Stimulated activated CD8-positive, alpha-beta memory T cell treated with anti-CD3 and anti-CD28 coated beads, Interleukin-7, amount 100 ng/mL, for 24 hours (primary cell): Measurements from ENCODE around the gene IFNLR1.

Source experiments
- DNase-seq: peaks from one replicate; pipeline ENCODE4 v3.0.0-alpha.2; 2020; ENCODE audit warnings: low read depth

IFNLR1 gene

DNA sequence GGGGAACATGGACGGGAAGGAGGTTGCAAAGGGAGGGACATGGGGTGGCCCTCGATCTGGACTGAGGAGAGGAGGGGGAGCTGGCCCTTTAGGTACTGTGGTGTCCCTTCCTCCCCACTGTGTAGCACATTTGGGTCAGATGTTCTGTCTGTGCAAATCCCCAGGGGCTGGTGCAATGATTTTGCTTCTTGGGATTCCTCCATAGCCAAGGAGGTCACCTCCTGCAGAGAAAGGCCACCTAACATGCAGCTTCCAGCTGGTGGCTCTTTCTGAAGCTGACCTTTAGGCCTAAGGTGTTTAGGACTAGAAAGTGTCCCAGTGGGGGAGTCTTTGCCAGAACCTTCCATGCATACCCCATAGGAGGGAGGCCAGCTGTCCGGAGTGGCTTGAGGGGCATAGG lies 66.1 kb downstream of the IFNLR1 start:
- DNase-seq: no peak

GRCh38 chr1:24119859-24120756 lies 67.0 kb downstream of the IFNLR1 start:
- no peak for DNase-seq

DNA sequence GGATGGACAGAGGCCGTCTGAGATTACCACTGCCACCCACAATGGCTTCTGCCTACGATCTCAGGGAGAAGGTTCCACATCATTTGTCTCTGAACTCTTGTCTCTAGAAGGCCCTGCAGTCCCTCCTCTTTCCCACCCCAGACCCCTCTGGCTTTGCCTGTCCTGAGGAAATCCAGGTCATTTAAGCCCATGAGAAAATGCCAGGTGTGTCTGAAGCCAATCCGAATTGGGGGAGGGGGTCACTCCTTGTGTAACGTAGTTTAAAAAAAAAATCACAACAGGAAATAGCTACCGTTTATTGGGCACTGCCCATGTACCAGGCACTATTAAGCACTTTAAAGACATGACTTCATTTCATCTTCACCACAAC lies 67.6 kb downstream of the IFNLR1 start:
- no peak for DNase-seq

DNA sequence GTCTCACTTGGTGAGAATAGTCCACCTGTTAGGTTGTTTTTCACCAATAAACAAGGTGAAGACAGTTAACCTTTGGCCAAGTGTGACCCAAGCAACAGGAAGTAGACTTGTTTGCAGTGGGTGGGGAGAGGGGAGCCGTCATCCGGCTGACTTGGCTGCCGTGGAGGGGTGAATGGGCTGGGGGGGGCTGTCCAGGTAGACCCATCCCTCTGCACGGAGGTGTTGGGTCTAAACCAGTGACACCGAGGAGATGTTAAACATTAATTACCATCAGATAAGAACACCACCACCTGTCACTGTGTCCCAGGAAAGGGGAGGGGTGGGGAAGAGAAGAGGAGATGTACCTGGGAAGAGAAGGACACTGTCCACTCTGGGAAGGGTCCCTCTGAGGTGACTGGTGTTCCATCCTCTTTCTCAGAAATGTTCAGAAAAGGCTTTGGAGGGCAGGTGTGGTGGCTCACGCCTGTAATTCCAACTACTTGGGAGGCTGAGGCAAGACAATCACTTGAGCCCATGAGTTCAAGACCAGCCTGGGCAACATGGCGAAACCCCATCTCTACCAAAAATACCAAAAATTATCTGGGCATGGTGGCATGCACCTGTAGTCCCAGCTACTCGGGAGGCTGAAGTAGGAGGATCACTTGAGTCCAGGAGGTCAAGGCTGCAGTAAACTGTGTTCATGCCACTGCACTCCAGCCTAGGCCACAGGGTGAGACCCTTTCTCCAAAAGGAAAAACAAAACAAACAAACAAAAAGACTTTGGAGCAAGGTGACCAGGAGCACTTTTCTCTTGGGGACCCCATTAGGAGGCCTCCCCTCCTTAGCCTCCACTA lies 68.5 kb downstream of the IFNLR1 start:
- DNase-seq: no peak

DNA sequence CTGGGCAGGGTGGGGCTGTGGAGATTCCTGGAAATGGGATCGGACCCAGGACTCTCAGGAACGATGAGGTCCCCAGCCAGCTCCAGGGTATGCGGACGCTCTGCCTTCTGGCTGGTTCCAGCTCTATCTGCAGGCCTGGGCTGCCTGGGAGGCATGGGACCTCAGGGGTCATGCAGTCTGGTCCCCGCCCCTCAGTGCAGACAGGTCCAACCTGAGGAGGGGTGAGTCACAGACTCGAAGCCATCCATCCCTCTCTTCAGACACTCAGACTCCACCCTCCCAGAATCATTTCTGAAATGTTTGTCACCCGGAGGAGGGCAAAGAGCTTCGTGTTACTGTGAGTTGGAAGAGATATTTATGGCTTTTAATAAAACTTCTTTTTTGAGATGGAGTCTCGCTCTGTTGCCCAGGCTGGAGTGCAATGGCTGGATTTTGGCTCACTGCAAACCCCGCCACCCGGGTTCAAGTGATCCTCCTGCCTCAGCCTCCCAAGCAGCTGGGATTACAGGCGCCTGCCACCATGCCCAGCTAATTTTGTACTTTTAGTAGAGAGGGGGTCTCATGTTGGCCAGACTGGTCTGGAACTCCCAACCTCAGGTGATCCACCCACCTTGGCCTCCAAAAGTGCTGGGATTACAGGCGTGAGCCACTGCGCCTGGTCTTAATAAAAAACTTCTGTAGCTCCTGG lies 69.2 kb downstream of the IFNLR1 start:
- DNase-seq: no peak

DNA sequence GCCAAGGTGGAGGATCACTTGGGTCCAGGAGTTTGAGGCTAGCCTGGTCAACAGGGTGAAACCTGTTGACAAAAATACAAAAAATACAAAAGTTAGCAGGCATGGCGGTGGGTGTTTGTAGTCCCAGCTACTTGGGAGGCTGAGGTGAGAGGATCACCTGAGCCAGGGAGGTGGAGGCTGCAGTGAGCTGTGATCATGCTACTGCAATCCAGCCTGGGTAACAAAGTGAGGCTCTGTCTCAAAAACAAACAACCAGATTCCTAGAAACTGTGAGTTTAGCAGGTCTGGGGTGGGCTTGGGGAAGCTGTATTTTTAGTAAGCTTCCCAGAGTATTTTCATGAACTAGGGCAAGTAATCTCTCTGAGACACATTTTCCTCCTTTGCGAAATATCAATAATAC lies 70.0 kb downstream of the IFNLR1 start:
- DNase-seq: no peak

DNA sequence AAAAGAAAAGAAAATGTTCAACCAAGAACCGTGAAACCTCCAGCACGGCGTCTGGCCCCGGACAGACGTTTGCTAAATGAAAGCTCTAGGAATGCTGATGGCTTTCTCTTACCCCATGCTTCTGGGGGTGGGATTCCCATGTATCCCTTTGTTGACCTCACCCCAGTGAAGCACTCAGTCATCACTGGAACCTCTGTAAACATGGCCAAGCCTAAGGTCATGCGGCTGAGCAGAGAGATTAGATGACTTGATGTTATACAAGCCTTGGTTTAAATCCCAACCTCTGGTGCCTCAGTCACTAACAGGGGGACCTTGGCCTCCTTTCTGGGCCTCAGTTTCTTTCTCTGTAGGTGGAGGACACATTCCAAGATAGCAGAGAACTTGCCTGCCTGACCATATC lies 72.3 kb downstream of the IFNLR1 start:
- no peak for DNase-seq

DNA sequence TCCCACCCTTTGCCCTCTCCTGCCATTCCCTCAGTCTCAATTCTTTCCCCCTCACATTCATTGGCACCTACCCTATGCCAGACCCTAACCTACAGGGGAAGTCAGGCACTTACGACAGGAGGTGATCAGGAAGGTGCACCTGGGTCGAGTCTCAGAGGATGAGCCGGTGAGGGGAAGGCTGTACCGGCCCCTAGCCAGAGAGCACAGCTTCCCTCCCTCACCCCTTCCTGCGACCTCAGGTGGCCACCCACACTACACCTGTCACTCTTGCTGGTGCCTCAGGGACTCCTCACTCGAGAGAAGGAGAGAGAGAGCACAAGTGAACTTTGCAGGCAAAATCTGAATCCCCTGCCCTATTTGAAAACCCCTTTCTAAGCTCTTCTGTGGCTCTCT lies 73.5 kb downstream of the IFNLR1 start:
- DNase-seq: no peak

DNA sequence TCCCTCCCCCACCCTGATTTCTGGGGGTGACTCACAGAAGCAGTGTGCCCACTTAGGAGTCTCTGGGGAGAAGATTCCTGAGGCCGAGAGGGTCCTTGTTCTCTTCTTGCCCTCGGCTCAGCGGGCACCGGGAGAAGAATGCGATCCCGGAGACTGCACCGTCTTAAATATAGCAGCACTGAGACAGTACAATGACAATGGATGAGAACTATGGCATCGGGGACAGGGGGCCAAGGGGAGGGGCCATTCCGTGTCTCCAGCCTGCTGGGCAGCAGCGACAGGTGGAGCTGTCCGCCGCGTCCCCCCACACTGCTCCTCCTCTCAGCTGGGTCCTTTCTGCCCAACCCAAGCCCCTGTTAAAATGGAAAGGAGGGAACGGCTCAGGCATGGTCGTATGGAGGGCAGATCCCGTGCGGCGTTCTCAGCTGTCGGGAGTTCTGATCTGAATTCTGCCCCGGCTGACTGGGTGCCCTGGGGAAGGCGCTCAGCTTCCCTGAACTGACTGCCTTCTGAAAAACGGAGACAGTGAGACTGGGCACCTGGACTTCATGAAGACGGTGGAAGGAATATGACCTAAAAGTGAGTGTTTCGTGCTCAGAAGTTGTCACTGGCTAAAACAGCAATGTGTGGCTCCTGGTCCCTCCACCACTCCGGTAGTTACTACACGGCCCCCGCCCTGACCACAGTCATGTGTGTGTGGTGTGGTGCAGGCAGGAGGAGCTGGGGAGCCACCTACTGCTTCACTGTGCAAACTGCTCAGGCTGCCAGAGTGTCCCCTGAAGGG lies 74.9 kb downstream of the IFNLR1 start, which contains the start of gene MYOM3:
MYOM3 (minus strand) TSS at position 140 of the 784 bp plus-strand sequence. CDS start 3,499 bp downstream, outside the sequence.
- DNase-seq: peak; percentile 23

- DNase-seq: no peak
Measured at GRCh38 chr1:24111262-24111995, 75.7 kb downstream of the IFNLR1 start.

GRCh38 chr1:24110642-24111261 lies 76.3 kb downstream of the IFNLR1 start:
- no peak for DNase-seq

- no peak for DNase-seq
Measured at GRCh38 chr1:24109686-24110475, 77.2 kb downstream of the IFNLR1 start.

- no peak for DNase-seq
Measured at GRCh38 chr1:24109166-24109483, 78.0 kb downstream of the IFNLR1 start.

- no peak for DNase-seq
Measured at GRCh38 chr1:24108334-24109165, 78.5 kb downstream of the IFNLR1 start.

DNA sequence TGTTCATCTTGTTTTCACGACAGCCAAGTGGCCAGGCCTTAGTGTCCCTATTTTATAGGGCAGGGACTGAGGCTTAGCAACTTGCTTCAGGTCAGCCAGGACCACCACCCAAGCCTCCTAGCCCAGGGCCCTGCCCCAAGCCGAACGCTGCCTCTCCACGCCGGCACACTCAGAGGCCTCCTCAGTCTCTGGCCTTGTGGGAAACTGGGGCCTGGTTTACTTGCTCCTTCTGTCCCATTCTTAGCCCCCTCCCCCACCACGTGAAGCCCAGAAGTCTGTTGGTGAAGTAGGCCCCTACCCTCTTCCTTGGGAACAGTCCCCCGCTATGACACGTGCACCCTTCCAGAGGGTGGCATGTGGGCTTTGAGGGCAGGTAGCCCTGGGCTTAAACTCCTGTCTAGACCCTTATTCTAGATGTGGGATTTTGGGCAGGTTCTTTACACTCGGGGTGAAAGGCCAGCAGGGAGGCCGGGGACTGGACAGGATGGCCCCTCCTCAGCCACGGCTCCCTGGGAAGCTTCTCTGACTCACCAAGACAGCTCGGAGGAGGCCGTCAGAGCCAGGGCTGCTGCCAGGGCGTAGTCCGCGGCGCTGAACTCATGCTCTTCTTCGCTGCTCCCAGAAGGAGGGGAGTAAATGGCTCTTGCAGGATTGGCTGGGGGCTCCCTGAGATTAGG lies 79.5 kb downstream of the IFNLR1 start:
- no peak for DNase-seq

DNA sequence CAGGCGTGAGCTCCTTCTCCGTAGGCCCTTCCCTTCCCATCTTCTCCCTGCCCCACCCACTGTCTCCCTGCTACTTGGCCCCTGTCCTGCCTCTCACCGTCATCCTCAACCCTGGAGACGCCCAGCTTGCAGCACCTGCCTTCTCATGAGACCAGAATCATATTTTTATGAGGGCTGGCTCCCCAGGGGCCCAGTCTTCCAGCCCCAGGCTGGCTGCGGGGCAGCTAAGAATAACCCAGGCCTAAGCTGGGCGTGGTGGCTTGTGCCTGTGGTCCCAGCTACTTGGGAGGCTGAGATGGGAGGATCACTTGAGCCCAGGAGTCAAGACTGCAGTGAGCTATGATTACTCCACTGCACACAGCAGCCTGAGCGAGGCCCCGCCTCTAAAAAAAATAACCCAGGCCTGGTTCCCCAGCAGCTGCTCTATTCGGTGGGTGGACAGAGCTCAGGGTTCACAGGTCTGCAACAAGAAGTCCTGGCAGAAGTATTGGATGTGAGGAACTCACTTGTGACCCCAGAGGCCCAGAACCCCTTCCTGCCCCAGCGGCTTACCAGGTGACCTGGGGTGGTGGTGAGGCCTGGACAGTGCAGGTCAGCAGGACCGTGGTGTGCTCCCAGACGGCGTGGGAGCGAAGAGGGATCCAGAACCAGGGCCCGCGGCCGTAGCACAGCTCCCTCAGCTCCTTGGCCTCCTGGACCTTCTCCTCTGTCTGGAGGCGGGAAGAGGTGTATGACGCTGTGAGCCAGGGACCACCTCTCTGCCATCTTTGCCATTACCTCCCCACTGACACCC lies 81.5 kb downstream of the IFNLR1 start:
- no peak for DNase-seq

- DNase-seq: no peak
Measured at GRCh38 chr1:24104854-24105253, 82.2 kb downstream of the IFNLR1 start.
